ENCODE results near the gene C16orf96. TPM values are rescaled to one million over a fixed set of nuclear protein-coding genes. Genes with fewer than 3 reads are reported as not detected.

C16orf96 gene
- total and polyA plus RNA-seq, 2 donors from 2014 or later = 0.13 to 0.16 TPM

GRCh38 chr16:4634768-4635167, 78.6 kb downstream of the C16orf96 start:
- TF ChIP-seq CTCF (IDR thresholded peaks at IDR 0.05; ENCODE audit: borderline replicate concordance, extremely low read depth, insufficient read depth) = no peak
- intact Hi-C loops (cut with DNase I) = no loop called here

GRCh38 chr16:4636196-4636595, 80.1 kb downstream of the C16orf96 start:
- peaks cover 0 to 2% (median 0%) of the 10 kb centered on the region in 3 donors for H3K9me3 ChIP-seq (ENCODE audit: control insufficient read depth in 2 of 3, insufficient read depth in 1 of 3, low read length in 3 of 3)
- no peak overlapping the region for H3K9ac ChIP-seq (ENCODE audit: low read length in 3 of 3)
- no peak overlapping the region for H3K27ac ChIP-seq (ENCODE audit: low read depth in 2 of 2, low read length in 2 of 2)
- intact Hi-C loops (cut with DNase I) = no loop called here
- DNase-seq = no peak
- H3K36me3 ChIP-seq (ENCODE audit: control insufficient read depth in 2 of 3, insufficient read depth in 3 of 3, low read length in 3 of 3) = peaks cover 0 to 3% (median 0%) of the 10 kb centered on the region in 3 donors
- FAIRE-seq = no peak
- H3K27me3 ChIP-seq (ENCODE audit: control insufficient read depth, insufficient read depth, low read length) = no peaks in the 10 kb centered on the region
- TF ChIP-seq CTCF (IDR thresholded peaks at IDR 0.05; ENCODE audit: borderline replicate concordance, extremely low read depth, insufficient read depth) = no peak
- no peaks in the 10 kb centered on the region for H3K4me1 ChIP-seq (ENCODE audit: control insufficient read depth in 2 of 3, insufficient read depth in 2 of 3, low read depth in 1 of 3, low read length in 3 of 3)
- H3K4me3 ChIP-seq (ENCODE audit: low read length in 3 of 3) = no peak overlapping the region

More at GRCh38 chr16:4634768-4635167, 78.6 kb downstream of the C16orf96 start:
- Histone ChIP-seq H3K9ac (ENCODE audit: low read length in 3 of 3) (no peak overlapping the region), H3K9me3 (ENCODE audit: control insufficient read depth in 2 of 3, insufficient read depth in 1 of 3, low read length in 3 of 3) (peaks cover 0 to 2% (median 0%) of the 10 kb centered on the region in 3 donors), H3K27me3 (ENCODE audit: control insufficient read depth, insufficient read depth, low read length) (no peaks in the 10 kb centered on the region), H3K36me3 (ENCODE audit: control insufficient read depth in 2 of 3, insufficient read depth in 3 of 3, low read length in 3 of 3) (peaks cover 0 to 3% (median 0%) of the 10 kb centered on the region in 3 donors), H3K4me1 (ENCODE audit: control insufficient read depth in 2 of 3, insufficient read depth in 2 of 3, low read depth in 1 of 3, low read length in 3 of 3) (no peaks in the 10 kb centered on the region), H3K27ac (ENCODE audit: low read depth in 2 of 2, low read length in 2 of 2) (no peak overlapping the region), H3K4me3 (ENCODE audit: low read length in 3 of 3) (no peak overlapping the region)
- no peak for FAIRE-seq
- DNase-seq = no peak

GRCh38 chr16:4637501-4638166, 81.5 kb downstream of the C16orf96 start:
- H3K9ac ChIP-seq (ENCODE audit: low read length in 3 of 3) = no peak overlapping the region
- no peaks in the 10 kb centered on the region for H3K9me3 ChIP-seq (ENCODE audit: control insufficient read depth in 2 of 3, insufficient read depth in 1 of 3, low read length in 3 of 3)
- DNase-seq = no peak
- no peak for TF ChIP-seq CTCF (IDR thresholded peaks at IDR 0.05; ENCODE audit: borderline replicate concordance, extremely low read depth, insufficient read depth)
- H3K36me3 ChIP-seq (ENCODE audit: control insufficient read depth in 2 of 3, insufficient read depth in 3 of 3, low read length in 3 of 3) = peaks cover 0 to 3% (median 0%) of the 10 kb centered on the region in 3 donors
- intact Hi-C loops (cut with DNase I) = no loop called here
- H3K27me3 ChIP-seq (ENCODE audit: control insufficient read depth, insufficient read depth, low read length) = no peaks in the 10 kb centered on the region
- no peak overlapping the region for H3K4me3 ChIP-seq (ENCODE audit: low read length in 3 of 3)
- no peak for FAIRE-seq
- H3K4me1 ChIP-seq (ENCODE audit: control insufficient read depth in 2 of 3, insufficient read depth in 2 of 3, low read depth in 1 of 3, low read length in 3 of 3) = no peaks in the 10 kb centered on the region
- no peak overlapping the region for H3K27ac ChIP-seq (ENCODE audit: low read depth in 2 of 2, low read length in 2 of 2)
